A673 (cell line): ENCODE results near the gene ARHGEF4.

ENCODE experiments used
- EZH2 ChIP-seq: fragments of 200-600 bp; sonication (generic); IDR thresholded peaks from 2 replicates; pipeline ENCODE4 v1.6.1; 2017; ENCODE audit warnings: borderline replicate concordance, low read depth, mild to moderate bottlenecking, mixed read lengths, antibody characterized with exemption, low read length; ENCODE audit not compliant: poor library complexity, severe bottlenecking
- TF ChIP-seq, protein P1 (sequence below): fragments of 300-800, 200-600 bp; sonication (generic); conservative IDR thresholded peaks from 2 replicates; pipeline ENCODE4 v1.5.1; 2017; ENCODE audit warnings: low read depth, mild to moderate bottlenecking, antibody characterized with exemption, low read length, moderate library complexity, mixed read lengths

- TF ChIP-seq, protein P1, sequence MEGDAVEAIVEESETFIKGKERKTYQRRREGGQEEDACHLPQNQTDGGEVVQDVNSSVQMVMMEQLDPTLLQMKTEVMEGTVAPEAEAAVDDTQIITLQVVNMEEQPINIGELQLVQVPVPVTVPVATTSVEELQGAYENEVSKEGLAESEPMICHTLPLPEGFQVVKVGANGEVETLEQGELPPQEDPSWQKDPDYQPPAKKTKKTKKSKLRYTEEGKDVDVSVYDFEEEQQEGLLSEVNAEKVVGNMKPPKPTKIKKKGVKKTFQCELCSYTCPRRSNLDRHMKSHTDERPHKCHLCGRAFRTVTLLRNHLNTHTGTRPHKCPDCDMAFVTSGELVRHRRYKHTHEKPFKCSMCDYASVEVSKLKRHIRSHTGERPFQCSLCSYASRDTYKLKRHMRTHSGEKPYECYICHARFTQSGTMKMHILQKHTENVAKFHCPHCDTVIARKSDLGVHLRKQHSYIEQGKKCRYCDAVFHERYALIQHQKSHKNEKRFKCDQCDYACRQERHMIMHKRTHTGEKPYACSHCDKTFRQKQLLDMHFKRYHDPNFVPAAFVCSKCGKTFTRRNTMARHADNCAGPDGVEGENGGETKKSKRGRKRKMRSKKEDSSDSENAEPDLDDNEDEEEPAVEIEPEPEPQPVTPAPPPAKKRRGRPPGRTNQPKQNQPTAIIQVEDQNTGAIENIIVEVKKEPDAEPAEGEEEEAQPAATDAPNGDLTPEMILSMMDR = no peak
- no peak for TF ChIP-seq EZH2
Measured at GRCh38 chr2:130796290-130796689, 40.4 kb upstream of the ARHGEF4 start.
